Fibroblast of skin of abdomen (primary cell): ENCODE measurements around the gene BCR.
A peak's percentile ranks its signal among the peaks of the same experiment; 100 is the strongest.

Source experiments
- DNase-seq: peaks from one replicate; pipeline ENCODE4 v3.0.0-alpha.2; 2013

Gene BCR

GRCh38 chr22:23177197-23177596, 3.1 kb upstream of the BCR start:
- DNase-seq = no peak

- peak; percentile 49 for DNase-seq
Observed at GRCh38 chr22:23178512-23179254, 1.6 kb upstream of the BCR start.

- no peak for DNase-seq
Observed at GRCh38 chr22:23179381-23180299, 669 bp upstream of the BCR start.

GRCh38 chr22:23180893-23181720, 798 bp downstream of the BCR start:
- no peak for DNase-seq

- no peak for DNase-seq
Observed at GRCh38 chr22:23181721-23182308, 1.5 kb downstream of the BCR start.

- DNase-seq = no peak
Observed at GRCh38 chr22:23182309-23183060, 2.2 kb downstream of the BCR start.

GRCh38 chr22:23183061-23183698, 2.9 kb downstream of the BCR start:
- peak; percentile 45 for DNase-seq

- no peak for DNase-seq
Observed at GRCh38 chr22:23184100-23184763, 3.9 kb downstream of the BCR start.

- no peak for DNase-seq
Observed at GRCh38 chr22:23184764-23185113, 4.4 kb downstream of the BCR start.

GRCh38 chr22:23187211-23187610, 6.9 kb downstream of the BCR start:
- DNase-seq = no peak

GRCh38 chr22:23187871-23188700, 7.8 kb downstream of the BCR start:
- no peak for DNase-seq

GRCh38 chr22:23190526-23190925, 10.2 kb downstream of the BCR start:
- no peak for DNase-seq

- no peak for DNase-seq
Observed at GRCh38 chr22:23192133-23192532, 11.8 kb downstream of the BCR start.

GRCh38 chr22:23192558-23192957, 12.2 kb downstream of the BCR start:
- no peak for DNase-seq

GRCh38 chr22:23193196-23193827, 13.0 kb downstream of the BCR start:
- no peak for DNase-seq

GRCh38 chr22:23193882-23194281, 13.6 kb downstream of the BCR start:
- no peak for DNase-seq

GRCh38 chr22:23196165-23196564, 15.9 kb downstream of the BCR start:
- DNase-seq = no peak

GRCh38 chr22:23197836-23198235, 17.5 kb downstream of the BCR start:
- DNase-seq = no peak

- peak; percentile 24 for DNase-seq
Observed at GRCh38 chr22:23199159-23199558, 18.9 kb downstream of the BCR start.
